Neuronal stem cell (in vitro differentiated cells): ENCODE data around the gene GRIK2.

ENCODE experiments used
- DNase-seq: peaks from one replicate; pipeline ENCODE4 v3.0.0-alpha.2; 2013; ENCODE audit warnings: low spot score
- H2AFZ ChIP-seq: one replicate; pipeline ENCODE4 v1.6.1; 2013; ENCODE audit warnings: mild to moderate bottlenecking, low read length, inconsistent platforms
- H2AK5ac ChIP-seq: 2 replicates; pipeline ENCODE4 v1.6.1; 2013; ENCODE audit warnings: low read depth, mild to moderate bottlenecking, inconsistent platforms, low read length, moderate library complexity, mixed read lengths
- H2BK120ac ChIP-seq: 2 replicates; pipeline ENCODE4 v1.6.1; 2013; ENCODE audit warnings: low read depth, mild to moderate bottlenecking, inconsistent platforms, low read length, moderate library complexity, mixed read lengths
- H2BK12ac ChIP-seq: one replicate; pipeline ENCODE4 v1.6.1; 2013; ENCODE audit warnings: low read length, inconsistent platforms
- H2BK15ac ChIP-seq: 2 replicates; pipeline ENCODE4 v1.6.1; 2013; ENCODE audit warnings: mild to moderate bottlenecking, low read length, inconsistent platforms, mixed read lengths
- H2BK5ac ChIP-seq: one replicate; pipeline ENCODE4 v1.6.1; 2013; ENCODE audit warnings: inconsistent platforms, mild to moderate bottlenecking, low read length, moderate library complexity
- H3K14ac ChIP-seq: one replicate; pipeline ENCODE4 v1.6.1; 2013; ENCODE audit warnings: low read length, inconsistent platforms
- H3K18ac ChIP-seq: 2 replicates; pipeline ENCODE4 v1.6.1; 2013; ENCODE audit warnings: low read length, inconsistent platforms
- H3K23ac ChIP-seq: 2 replicates; pipeline ENCODE4 v1.6.1; 2013; ENCODE audit warnings: low read depth, mild to moderate bottlenecking, mixed read lengths, low read length, inconsistent platforms; ENCODE audit not compliant: poor library complexity
- H3K27ac ChIP-seq: replicated peaks from 3 replicates; pipeline ENCODE4 v1.5.1; 2013; ENCODE audit warnings: low read length, inconsistent platforms
- H3K27me3 ChIP-seq, 3 experiments: 2 replicates each; pipeline ENCODE4 v1.6.1; 2013; ENCODE audit warnings: low read length in 3 of 3, mild to moderate bottlenecking in 2 of 3, inconsistent platforms in 1 of 3, low read depth in 1 of 3, mixed read lengths in 1 of 3, moderate library complexity in 1 of 3; ENCODE audit not compliant: control insufficient read depth in 3 of 3, insufficient read depth in 3 of 3
- H3K36me3 ChIP-seq, 2 donors: replicated peaks in 1 of 2; 2 replicates each; pipeline ENCODE4 v1.6.1; 2013; ENCODE audit warnings: low read length in 2 of 2; ENCODE audit not compliant: control insufficient read depth in 2 of 2, insufficient read depth in 2 of 2
- H3K4ac ChIP-seq: 2 replicates; pipeline ENCODE4 v1.6.1; 2013; ENCODE audit warnings: inconsistent platforms, mild to moderate bottlenecking, low read length, moderate library complexity
- H3K4me1 ChIP-seq, 2 donors: 1 replicate in 1 of 2; 2 replicates in 1 of 2; pipeline ENCODE4 v1.6.1; 2013; ENCODE audit warnings: low read length in 2 of 2, low read depth in 1 of 2; ENCODE audit not compliant: control insufficient read depth in 2 of 2, insufficient read depth in 1 of 2
- H3K4me2 ChIP-seq: one replicate; pipeline ENCODE4 v1.6.1; 2013; ENCODE audit warnings: mild to moderate bottlenecking, low read length, inconsistent platforms; ENCODE audit not compliant: insufficient read depth, poor library complexity, severe bottlenecking
- H3K4me3 ChIP-seq, 2 donors: 2 replicates each; pipeline ENCODE4 v1.5.1; 2013; ENCODE audit warnings: low read length in 2 of 2, mild to moderate bottlenecking in 2 of 2, inconsistent platforms in 1 of 2, moderate library complexity in 1 of 2
- H3K79me1 ChIP-seq: one replicate; pipeline ENCODE4 v1.6.1; 2013; ENCODE audit warnings: low read depth, mild to moderate bottlenecking, inconsistent platforms, low read length, moderate library complexity
- H3K9ac ChIP-seq: one replicate; pipeline ENCODE4 v1.6.1; 2013; ENCODE audit warnings: mild to moderate bottlenecking, low read depth, low read length, inconsistent platforms; ENCODE audit not compliant: poor library complexity
- H3K9me3 ChIP-seq, 2 donors: replicated peaks in 1 of 2; 2 replicates each; pipeline versions ENCODE3 to v1.6.1; 2013; ENCODE audit warnings: low read length in 2 of 2, mild to moderate bottlenecking in 2 of 2, inconsistent platforms in 1 of 2, low read depth in 1 of 2, mixed read lengths in 1 of 2, moderate library complexity in 1 of 2; ENCODE audit not compliant: control insufficient read depth in 2 of 2, insufficient read depth in 1 of 2
- H4K8ac ChIP-seq: one replicate; pipeline ENCODE4 v1.6.1; 2013; ENCODE audit warnings: low read depth, mild to moderate bottlenecking, inconsistent platforms, low read length, moderate library complexity
- H4K91ac ChIP-seq: one replicate; pipeline ENCODE4 v1.6.1; 2013; ENCODE audit warnings: low read length, low read depth, mild to moderate bottlenecking, inconsistent platforms; ENCODE audit not compliant: poor library complexity
- WGBS, 2 donors: extraction: QIAGEN DNeasy Blood & Tissue Kit; methylation state at CpG; one replicate each; pipeline ENCODE4 v1.1.7; 2013; ENCODE audit warnings: missing lambda C conversion rate in 2 of 2, mixed read lengths in 1 of 2; ENCODE audit not compliant: insufficient read length in 2 of 2, insufficient replicate concordance in 1 of 2; ENCODE audit errors: extremely low coverage in 2 of 2; 5-methylcytosine and 5-hydroxymethylcytosine counted together

Gene GRIK2

DNA sequence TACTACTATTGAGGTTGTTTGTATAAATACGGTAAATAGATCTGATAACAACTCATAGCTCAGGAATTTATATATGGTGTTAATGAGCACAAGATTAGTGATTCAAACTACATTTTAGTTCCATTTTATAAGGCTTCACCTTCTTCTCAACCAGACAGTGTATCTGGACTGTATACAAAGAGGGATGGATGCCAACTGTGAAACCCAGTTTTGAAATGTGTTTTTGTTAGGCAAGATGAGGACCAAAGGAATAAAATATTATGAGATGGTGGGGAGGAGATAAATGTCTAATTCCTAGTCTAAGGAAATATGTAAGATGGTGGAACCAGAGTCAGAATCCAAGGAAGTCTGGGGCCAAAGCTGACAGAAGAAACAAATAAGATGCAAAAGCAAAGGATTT, 329.0 kb downstream of the GRIK2 start:
- Histone ChIP-seq H3K79me1 (no peaks in the 10 kb centered on the region), H3K27me3 (no peaks in the 10 kb centered on the region), H2AFZ (peak overlapping the region; percentile 9), H3K4me1 (no peaks in the 10 kb centered on the region), H4K91ac (no peak overlapping the region), H4K8ac (no peak overlapping the region), H3K23ac (no peak overlapping the region), H3K4ac (no peak overlapping the region), H3K14ac (no peak overlapping the region), H3K4me3 (no peak overlapping the region), H2BK120ac (no peak overlapping the region), H2BK12ac (no peak overlapping the region), H3K36me3 (no peaks in the 10 kb centered on the region), H2AK5ac (no peak overlapping the region), H3K4me2 (no peak overlapping the region), H3K27ac (no peak overlapping the region), H2BK15ac (no peak overlapping the region), H3K18ac (no peak overlapping the region), H3K9me3 (no peaks in the 10 kb centered on the region), H3K9ac (no peak overlapping the region), H2BK5ac (no peak overlapping the region)
- no peak for DNase-seq
- WGBS, 2 donors, result no CpG with 5 or more reads among the region's 1 CpG

DNA sequence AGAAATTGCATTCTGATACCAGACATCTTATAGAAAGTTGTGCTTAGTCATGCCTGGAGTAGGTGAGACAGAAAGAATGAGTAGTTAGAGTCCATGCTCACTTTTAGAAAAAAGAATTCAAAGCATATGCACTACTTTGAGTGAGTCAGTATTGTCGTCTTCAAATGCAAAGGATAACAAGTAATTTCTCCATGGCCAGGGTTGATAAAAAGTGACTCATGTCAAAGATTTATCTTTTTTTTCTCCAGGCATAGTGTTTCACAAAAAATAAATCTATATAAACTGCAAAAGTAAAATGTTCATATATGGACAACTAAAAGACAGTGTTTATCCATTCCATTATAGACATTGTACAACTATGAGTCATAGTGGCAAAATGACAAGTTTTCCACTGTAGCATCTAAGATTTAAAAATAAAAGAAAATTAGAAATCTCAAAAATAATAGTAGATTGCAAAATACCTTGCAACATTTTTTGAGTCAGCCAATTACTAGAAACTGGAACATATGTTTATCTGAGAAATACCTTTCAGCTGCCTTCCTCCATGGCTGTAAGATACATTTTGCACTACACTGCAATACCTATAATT, 329.6 kb downstream of the GRIK2 start:
- H4K91ac ChIP-seq, result no peak overlapping the region
- WGBS, 2 donors, result no CpG with 5 or more reads among the region's 1 CpG
- H3K4me2 ChIP-seq, result no peak overlapping the region

DNA sequence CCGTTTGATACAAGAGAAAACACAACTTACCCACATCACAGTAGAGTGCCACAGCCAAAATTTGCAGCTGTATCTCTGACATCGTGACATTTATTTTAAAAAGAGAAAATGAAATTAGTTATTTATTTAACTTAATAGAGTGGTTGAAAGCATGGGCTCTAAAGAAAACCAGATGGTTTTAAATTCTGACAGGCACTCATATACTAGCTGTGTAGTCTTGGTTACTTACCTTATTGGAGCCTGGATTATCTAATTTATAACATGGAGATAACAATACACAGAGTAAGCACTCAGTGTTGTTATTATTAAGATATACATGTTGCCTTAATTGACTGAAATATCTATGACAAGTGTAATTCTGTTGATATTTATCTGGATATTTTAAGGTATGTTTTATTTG, 334.9 kb downstream of the GRIK2 start:
- Histone ChIP-seq H3K36me3 (no peaks in the 10 kb centered on the region), H3K18ac (no peak overlapping the region), H3K9ac (no peak overlapping the region), H3K79me1 (no peaks in the 10 kb centered on the region), H3K9me3 (no peaks in the 10 kb centered on the region), H2AFZ (no peak overlapping the region), H3K4ac (no peak overlapping the region), H3K27ac (no peak overlapping the region), H2BK120ac (no peak overlapping the region), H3K4me3 (no peak overlapping the region), H3K14ac (no peak overlapping the region), H4K91ac (no peak overlapping the region), H3K23ac (no peak overlapping the region), H3K4me2 (no peak overlapping the region), H3K27me3 (no peaks in the 10 kb centered on the region), H2BK12ac (no peak overlapping the region), H4K8ac (no peak overlapping the region), H2AK5ac (no peak overlapping the region), H2BK5ac (no peak overlapping the region), H2BK15ac (no peak overlapping the region), H3K4me1 (peaks cover 0 to 6% of the 10 kb centered on the region in 2 donors)
- no CpG with 5 or more reads among the region's 2 CpGs for WGBS, 2 donors
- DNase-seq, result no peak

More for the DNA sequence above, 329.6 kb downstream of the GRIK2 start:
- no peaks in the 10 kb centered on the region for H3K36me3 ChIP-seq
- H3K4me3 ChIP-seq, result no peak overlapping the region
- H2AK5ac ChIP-seq, result no peak overlapping the region
- no peak overlapping the region for H2BK12ac ChIP-seq
- H2AFZ ChIP-seq, result peak overlapping the region; percentile 9
- no peak overlapping the region for H2BK5ac ChIP-seq
- H3K27ac ChIP-seq, result no peak overlapping the region
- H3K23ac ChIP-seq, result no peak overlapping the region
- no peak overlapping the region for H3K9ac ChIP-seq
- no peaks in the 10 kb centered on the region for H3K79me1 ChIP-seq
- H3K9me3 ChIP-seq, result no peaks in the 10 kb centered on the region
- no peaks in the 10 kb centered on the region for H3K4me1 ChIP-seq
- no peaks in the 10 kb centered on the region for H3K27me3 ChIP-seq
- no peak overlapping the region for H4K8ac ChIP-seq
- H3K4ac ChIP-seq, result no peak overlapping the region
- H3K18ac ChIP-seq, result no peak overlapping the region
- no peak for DNase-seq
- no peak overlapping the region for H2BK120ac ChIP-seq
- no peak overlapping the region for H2BK15ac ChIP-seq
- H3K14ac ChIP-seq, result no peak overlapping the region

DNA sequence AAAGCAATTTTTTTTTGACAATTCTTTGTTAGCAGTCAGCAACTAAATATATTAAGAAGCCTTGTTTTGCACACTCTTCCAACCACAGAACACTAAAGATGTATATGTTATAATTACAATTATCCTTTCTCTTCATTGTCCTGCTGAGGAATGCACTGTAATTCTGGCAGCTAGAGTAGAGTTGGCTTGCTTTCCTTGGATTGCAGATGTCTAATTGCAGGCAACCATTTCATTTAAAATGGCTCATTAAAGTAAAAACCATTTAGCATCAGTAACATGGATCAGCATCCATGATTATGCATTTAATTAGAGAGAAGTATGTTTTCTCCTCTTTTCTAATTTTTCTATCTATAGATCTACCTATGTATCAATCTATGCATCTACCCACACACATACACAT, 335.4 kb downstream of the GRIK2 start:
- H4K91ac ChIP-seq, result no peak overlapping the region
- no peak overlapping the region for H3K23ac ChIP-seq
- no peak overlapping the region for H2BK15ac ChIP-seq
- H2BK12ac ChIP-seq, result no peak overlapping the region
- no peak overlapping the region for H2BK5ac ChIP-seq
- no peak overlapping the region for H3K27ac ChIP-seq
- no peak overlapping the region for H2AK5ac ChIP-seq
- H3K27me3 ChIP-seq, result no peaks in the 10 kb centered on the region
- H3K14ac ChIP-seq, result no peak overlapping the region
- H3K4me3 ChIP-seq, result no peak overlapping the region
- no peak for DNase-seq
- H3K4ac ChIP-seq, result no peak overlapping the region
- H3K36me3 ChIP-seq, result no peaks in the 10 kb centered on the region
- H3K9ac ChIP-seq, result no peak overlapping the region
- no peaks in the 10 kb centered on the region for H3K79me1 ChIP-seq
- no peak overlapping the region for H2BK120ac ChIP-seq
- H2AFZ ChIP-seq, result no peak overlapping the region
- H4K8ac ChIP-seq, result no peak overlapping the region
- no peak overlapping the region for H3K4me2 ChIP-seq
- no peaks in the 10 kb centered on the region for H3K9me3 ChIP-seq
- no peak overlapping the region for H3K18ac ChIP-seq
- H3K4me1 ChIP-seq, result peaks cover 0 to 6% of the 10 kb centered on the region in 2 donors
